ENCODE results near the gene NCKAP1. TPM values are rescaled to one million over a fixed set of nuclear protein-coding genes. Genes with fewer than 3 reads are reported as not detected.

The NCKAP1 gene
- total RNA-seq, 1 experiment from 2014 or later, result 112 TPM

DNA sequence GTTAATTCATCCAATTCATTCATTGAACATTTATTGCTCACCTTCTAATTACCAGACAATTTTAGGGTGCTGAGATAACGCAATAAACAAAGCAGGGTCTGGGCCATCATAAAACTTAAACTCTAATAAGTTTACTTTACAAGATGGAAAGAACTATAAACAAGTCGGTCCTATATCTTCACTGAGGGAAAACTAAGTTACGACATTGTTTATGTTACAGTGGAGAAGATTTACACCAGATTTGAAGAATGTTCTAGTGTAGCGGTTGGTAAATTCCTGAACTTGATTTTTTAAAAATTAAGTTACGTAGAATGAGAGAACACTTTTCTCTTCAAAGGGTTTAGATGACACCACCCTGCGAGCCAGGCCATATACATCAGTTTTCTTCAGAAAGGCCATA lies 151.2 kb downstream of the NCKAP1 start:
- H3K23me2 ChIP-seq (ENCODE audit: insufficient read length, low read depth, low read length, poor library complexity, severe bottlenecking), result no peaks in the 10 kb centered on the region
- Mint-ChIP-seq H3K27ac (no peak overlapping the region), H3K36me3 (ENCODE audit: insufficient read depth in 1 of 3, low read depth in 3 of 3) (no peaks in the 10 kb centered on the region), H3K4me3 (no peak overlapping the region), H3K27me3 (ENCODE audit: low read depth) (peaks cover 2% of the 10 kb centered on the region; the same call in 1 of the 2 replicates), H3K4me1 (0 out of 4 replicates have a peak, but pooled peaks cover 0 to 6% of the 10 kb centered on the region in 2 experiments), H3K9me3 (no peaks in the 10 kb centered on the region)
- no peak overlapping the region for H2BK12ac ChIP-seq (ENCODE audit: insufficient read length, low read depth, low read length)
- H2BK15ac ChIP-seq (ENCODE audit: low read depth, low read length), result no peak overlapping the region
- H3T11ph ChIP-seq (ENCODE audit: low read length), result no peak overlapping the region
- no peak overlapping the region for H2BK120ac ChIP-seq (ENCODE audit: low read depth, low read length, poor library complexity, severe bottlenecking)
- TF ChIP-seq, protein P1, sequence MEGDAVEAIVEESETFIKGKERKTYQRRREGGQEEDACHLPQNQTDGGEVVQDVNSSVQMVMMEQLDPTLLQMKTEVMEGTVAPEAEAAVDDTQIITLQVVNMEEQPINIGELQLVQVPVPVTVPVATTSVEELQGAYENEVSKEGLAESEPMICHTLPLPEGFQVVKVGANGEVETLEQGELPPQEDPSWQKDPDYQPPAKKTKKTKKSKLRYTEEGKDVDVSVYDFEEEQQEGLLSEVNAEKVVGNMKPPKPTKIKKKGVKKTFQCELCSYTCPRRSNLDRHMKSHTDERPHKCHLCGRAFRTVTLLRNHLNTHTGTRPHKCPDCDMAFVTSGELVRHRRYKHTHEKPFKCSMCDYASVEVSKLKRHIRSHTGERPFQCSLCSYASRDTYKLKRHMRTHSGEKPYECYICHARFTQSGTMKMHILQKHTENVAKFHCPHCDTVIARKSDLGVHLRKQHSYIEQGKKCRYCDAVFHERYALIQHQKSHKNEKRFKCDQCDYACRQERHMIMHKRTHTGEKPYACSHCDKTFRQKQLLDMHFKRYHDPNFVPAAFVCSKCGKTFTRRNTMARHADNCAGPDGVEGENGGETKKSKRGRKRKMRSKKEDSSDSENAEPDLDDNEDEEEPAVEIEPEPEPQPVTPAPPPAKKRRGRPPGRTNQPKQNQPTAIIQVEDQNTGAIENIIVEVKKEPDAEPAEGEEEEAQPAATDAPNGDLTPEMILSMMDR (conservative IDR thresholded peaks at IDR 0.05), result no peak
- H3K79me1 ChIP-seq (ENCODE audit: insufficient read depth, low read depth, low read length, poor library complexity, severe bottlenecking), result no peaks in the 10 kb centered on the region
- no peak overlapping the region for H3K9ac ChIP-seq (ENCODE audit: extremely low read depth, insufficient read length, low read length)
- WGBS (ENCODE audit: extremely low coverage, insufficient read length, low lambda C conversion rate), result no CpG with 5 or more reads among the region's 6 CpGs
- no peak overlapping the region for H3K4me2 ChIP-seq (ENCODE audit: insufficient read depth, insufficient read length, low read length)
- no peak overlapping the region for H3K23ac ChIP-seq (ENCODE audit: insufficient read length, low read depth, low read length)
- no peak overlapping the region for H2AK5ac ChIP-seq (ENCODE audit: insufficient read length, low read length)
- H3K18ac ChIP-seq (ENCODE audit: insufficient read length, low read depth, low read length), result no peak overlapping the region
- no peak overlapping the region for H3K4ac ChIP-seq (ENCODE audit: low read depth, low read length)
- H3K79me2 ChIP-seq (ENCODE audit: insufficient read depth, low read length), result no peaks in the 10 kb centered on the region
- no peak overlapping the region for H3K14ac ChIP-seq (ENCODE audit: insufficient read depth, low read length)
- no peak overlapping the region for H2AFZ ChIP-seq (ENCODE audit: low read length)
- no peaks in the 10 kb centered on the region for H3K9me3 ChIP-seq (ENCODE audit: control insufficient read depth, low read depth, low read length)
- H2BK5ac ChIP-seq (ENCODE audit: insufficient read length, low read length), result no peak overlapping the region
- H4K5ac ChIP-seq (ENCODE audit: insufficient read length, low read depth, low read length), result no peak overlapping the region
- H4K8ac ChIP-seq (replicated peaks; ENCODE audit: insufficient read length, low read depth, low read length), result no peak overlapping the region
- no peak overlapping the region for H2BK20ac ChIP-seq (ENCODE audit: low read depth, low read length, poor library complexity, severe bottlenecking)
- no peaks in the 10 kb centered on the region for H3K27me3 ChIP-seq (ENCODE audit: insufficient read depth, low read length)
- no peaks in the 10 kb centered on the region for H4K20me1 ChIP-seq (ENCODE audit: control insufficient read depth, insufficient read depth, insufficient read length)
- no peak overlapping the region for H3K56ac ChIP-seq (ENCODE audit: insufficient read length, low read depth, low read length)
- DNase-seq, result no peak
- H3K4me1 ChIP-seq (ENCODE audit: insufficient read depth, low read length), result no peaks in the 10 kb centered on the region
- no peak overlapping the region for H4K91ac ChIP-seq (ENCODE audit: insufficient read length, low read depth, low read length)
- H3K27ac ChIP-seq (ENCODE audit: insufficient read length, low read depth, low read length), result no peak overlapping the region

Measured in H9 (cell line).